ENCODE data around the gene FMNL2.

DNA sequence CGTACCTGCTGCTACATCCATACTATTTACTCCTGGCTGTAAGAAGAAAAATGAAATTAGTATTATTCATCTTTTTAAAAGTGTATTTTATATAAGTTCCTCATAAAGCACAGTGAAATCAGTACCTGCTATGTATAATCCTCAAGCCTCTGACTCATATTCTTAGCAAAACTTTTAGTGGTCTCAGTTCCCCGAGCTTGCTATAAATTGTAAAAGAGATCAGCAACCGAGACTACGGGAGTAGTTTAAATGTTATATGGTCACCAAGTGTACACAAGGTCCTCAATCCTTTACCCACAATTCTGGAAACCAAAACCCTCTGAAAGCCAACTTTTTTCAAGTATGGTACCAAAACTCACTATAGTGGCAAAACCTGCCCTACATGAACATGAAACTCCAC, 358.1 kb downstream of the FMNL2 start:
- no peak for TF ChIP-seq POLR2A (IDR thresholded peaks at IDR 0.05; ENCODE audit: low read length)
- no peak for TF ChIP-seq GATA1 (IDR thresholded peaks at IDR 0.05; ENCODE audit: low read depth, low read length)

Data from erythroblast (primary cell).